Activated naive CD4-positive, alpha-beta T cell treated with anti-CD3 and anti-CD28 coated beads, Interleukin-2, amount 50 U/mL, for 72 hours (primary cell): ENCODE measurements around the gene MYLK. TPM values are rescaled to one million over a fixed set of nuclear protein-coding genes. Genes with fewer than 3 reads are reported as not detected.

Source experiments
- ATAC-seq, 2 donors: fragments of 150-1000 bp; cut with Tn5 transposase; 2 replicates each; pipeline ENCODE4 v1.10.0; 2021; ENCODE audit warnings: mild to moderate bottlenecking in 2 of 2, moderate library complexity in 2 of 2
- DNase-seq, 2 donors: peaks; one replicate each; pipeline ENCODE4 v3.0.0; 2021 to 2022; ENCODE audit warnings: low spot score in 2 of 2
- H3K27ac Mint-ChIP-seq, 2 donors: one replicate each; pipeline ENCODE4 v1.8.0; 2022; ENCODE audit warnings: mild to moderate bottlenecking in 2 of 2, mixed read lengths in 2 of 2
- H3K36me3 Mint-ChIP-seq, 2 donors: one replicate each; pipeline ENCODE4 v1.8.0; 2022; ENCODE audit warnings: mixed read lengths in 2 of 2
- H3K9me3 Mint-ChIP-seq, 2 donors: one replicate each; pipeline ENCODE4 v1.8.0; 2022; ENCODE audit warnings: mixed read lengths in 2 of 2
- total RNA-seq, 2 donors: library from RNA; stranded (reverse); gene quantifications; one replicate each; pipeline ENCODE4 v1.2.3, GENCODE V29; 2022

Gene MYLK
- total RNA-seq, 2 donors from 2014 or later = 0.19 to 0.30 TPM

DNA sequence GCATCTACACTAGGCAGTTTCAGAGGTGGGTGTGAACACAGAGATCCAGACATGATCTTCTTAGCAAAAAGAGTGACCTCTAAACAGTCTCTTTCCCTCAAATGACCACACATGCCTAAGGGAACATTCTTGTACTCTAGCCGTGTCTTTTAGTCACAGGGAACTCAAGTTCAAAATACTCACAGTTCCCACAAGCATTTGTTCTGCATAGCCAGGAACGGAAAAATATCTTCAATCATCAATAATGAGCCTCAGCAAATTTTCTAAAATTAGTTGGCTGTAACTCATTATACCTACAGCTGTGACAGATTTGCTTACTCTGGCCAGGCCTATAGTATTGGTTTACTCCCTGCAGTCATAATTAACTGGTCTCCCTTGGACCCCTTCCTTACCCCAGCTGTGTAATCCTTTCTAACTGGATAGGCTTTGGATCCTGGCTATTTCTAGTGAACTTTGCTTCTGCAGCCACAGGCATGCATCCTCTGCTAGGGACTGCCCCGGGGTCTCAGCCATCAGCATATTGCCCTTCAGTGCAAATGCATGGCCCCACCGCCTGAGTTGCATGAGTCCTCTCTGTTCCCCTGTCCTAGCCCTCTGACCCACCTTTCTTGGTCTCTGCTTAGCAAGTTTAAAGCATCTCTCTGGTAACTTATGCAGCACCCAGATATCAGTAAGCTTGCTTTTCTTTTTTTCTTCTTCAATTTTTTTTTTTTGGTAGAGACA is 243.2 kb downstream of the MYLK start:
- no peak for ATAC-seq
- Mint-ChIP-seq H3K9me3 (no peaks in the 10 kb centered on the region), H3K36me3 (no peaks in the 10 kb centered on the region), H3K27ac (no peak overlapping the region)
- no peak for DNase-seq

DNA sequence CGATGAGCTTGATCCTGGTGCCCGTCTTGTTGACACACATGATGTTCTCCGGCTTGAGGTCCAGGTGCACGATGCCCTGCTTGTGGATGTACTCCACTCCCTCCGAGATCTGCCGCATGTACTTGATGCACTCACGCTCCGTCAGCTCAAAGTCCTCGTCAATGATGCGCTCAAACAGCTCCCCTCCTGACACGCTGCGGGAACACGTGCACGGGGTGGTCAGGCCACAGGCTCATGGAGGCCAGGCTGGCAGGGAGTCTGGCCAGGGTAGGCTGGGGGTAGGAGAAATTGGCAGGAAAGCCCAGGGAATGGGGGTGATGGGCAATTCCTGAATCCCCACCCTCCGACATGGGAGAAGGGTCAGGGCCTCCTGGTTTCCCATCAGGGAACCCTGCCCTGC is 243.8 kb downstream of the MYLK start:
- DNase-seq = no peak
- no peak for ATAC-seq
- H3K9me3 Mint-ChIP-seq = no peaks in the 10 kb centered on the region
- no peak overlapping the region for H3K27ac Mint-ChIP-seq
- no peaks in the 10 kb centered on the region for H3K36me3 Mint-ChIP-seq

GRCh38 chr3:123638936-123639689 is 245.0 kb downstream of the MYLK start:
- DNase-seq = no peak
- Mint-ChIP-seq H3K36me3 (no peaks in the 10 kb centered on the region), H3K9me3 (no peaks in the 10 kb centered on the region), H3K27ac (no peak overlapping the region)
- ATAC-seq = no peak

- H3K9me3 Mint-ChIP-seq = no peaks in the 10 kb centered on the region
- DNase-seq (no peak), ATAC-seq (no peak)
- H3K36me3 Mint-ChIP-seq = no peaks in the 10 kb centered on the region
- H3K27ac Mint-ChIP-seq = no peak overlapping the region
These were observed 246.3 kb downstream of the MYLK start for GRCh38 chr3:123637841-123638240.

GRCh38 chr3:123637131-123637530 is 247.0 kb downstream of the MYLK start:
- ATAC-seq (no peak), DNase-seq (no peak)
- Mint-ChIP-seq H3K9me3 (no peaks in the 10 kb centered on the region), H3K27ac (no peak overlapping the region), H3K36me3 (no peaks in the 10 kb centered on the region)

GRCh38 chr3:123636431-123636841 is 247.7 kb downstream of the MYLK start:
- H3K27ac Mint-ChIP-seq = no peak overlapping the region
- no peaks in the 10 kb centered on the region for H3K9me3 Mint-ChIP-seq
- ATAC-seq = no peak
- no peak for DNase-seq
- H3K36me3 Mint-ChIP-seq = no peaks in the 10 kb centered on the region

- Mint-ChIP-seq H3K9me3 (no peaks in the 10 kb centered on the region), H3K36me3 (no peaks in the 10 kb centered on the region), H3K27ac (no peak overlapping the region)
- no peak for ATAC-seq
- DNase-seq = no peak
These were observed 248.4 kb downstream of the MYLK start for GRCh38 chr3:123635717-123636116.

DNA sequence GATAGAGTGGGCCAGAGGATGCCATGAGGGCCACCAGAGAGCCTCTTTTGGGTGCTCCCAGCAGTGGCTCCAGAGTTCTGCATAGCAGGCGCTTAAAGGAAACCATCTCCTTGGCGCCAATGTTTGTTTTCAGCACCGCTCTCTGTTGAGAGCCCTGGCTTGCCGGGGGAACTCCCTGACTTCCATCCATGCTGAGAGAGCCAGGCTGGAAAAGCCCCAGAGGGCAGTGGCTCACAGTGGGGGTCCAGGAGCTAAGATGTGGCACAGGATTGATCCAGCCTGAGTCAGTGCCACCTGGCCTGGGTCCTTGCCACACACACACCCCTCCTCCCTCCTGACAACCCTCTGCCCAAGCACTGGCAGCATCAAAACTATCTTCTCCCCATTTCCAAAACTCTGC is 248.9 kb downstream of the MYLK start:
- Mint-ChIP-seq H3K27ac (peak overlapping the region in 1 of 2 donors; percentile 40), H3K36me3 (no peaks in the 10 kb centered on the region), H3K9me3 (no peaks in the 10 kb centered on the region)
- no peak for ATAC-seq
- DNase-seq = no peak

- Mint-ChIP-seq H3K27ac (peak overlapping the region in 1 of 2 donors; percentile 85), H3K36me3 (no peaks in the 10 kb centered on the region), H3K9me3 (no peaks in the 10 kb centered on the region)
- ATAC-seq (no peak), DNase-seq (no peak)
These were observed 249.7 kb downstream of the MYLK start for GRCh38 chr3:123634149-123635051.

GRCh38 chr3:123633530-123633929 is 250.6 kb downstream of the MYLK start:
- no peaks in the 10 kb centered on the region for H3K9me3 Mint-ChIP-seq
- DNase-seq (no peak), ATAC-seq (no peak)
- no peak overlapping the region for H3K27ac Mint-ChIP-seq
- no peaks in the 10 kb centered on the region for H3K36me3 Mint-ChIP-seq

DNA sequence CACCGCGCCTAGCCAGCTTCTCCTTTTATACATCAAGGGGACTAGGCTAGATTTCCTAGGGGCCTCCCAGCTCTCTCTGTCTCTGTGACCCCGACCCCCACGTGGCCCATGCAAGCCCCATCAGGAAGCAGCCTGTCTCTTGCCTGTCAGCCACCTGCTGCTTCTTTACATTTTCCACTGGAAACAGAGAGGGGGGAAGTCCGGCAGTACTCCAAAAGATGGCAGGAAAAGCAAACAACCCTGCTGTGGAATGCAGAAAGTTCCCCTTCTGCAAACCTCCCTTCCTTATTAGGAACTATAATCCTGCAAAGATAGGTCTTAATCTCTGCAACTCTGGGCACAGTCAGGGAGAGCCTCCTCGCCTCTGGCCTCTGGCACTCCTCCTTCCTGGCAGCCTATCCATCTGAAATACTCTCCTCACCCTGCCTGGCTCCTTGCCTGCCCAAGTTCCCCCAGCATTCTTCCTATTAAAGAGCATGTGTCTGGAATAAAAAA is 251.9 kb downstream of the MYLK start:
- Mint-ChIP-seq H3K9me3 (no peaks in the 10 kb centered on the region), H3K36me3 (no peaks in the 10 kb centered on the region), H3K27ac (no peak overlapping the region)
- DNase-seq (no peak), ATAC-seq (no peak)

- H3K9me3 Mint-ChIP-seq = no peaks in the 10 kb centered on the region
- H3K36me3 Mint-ChIP-seq = no peaks in the 10 kb centered on the region
- no peak for ATAC-seq
- no peak overlapping the region for H3K27ac Mint-ChIP-seq
- no peak for DNase-seq
These were observed 254.4 kb downstream of the MYLK start for GRCh38 chr3:123629747-123630047.

GRCh38 chr3:123628996-123629746 is 255.0 kb downstream of the MYLK start:
- DNase-seq (no peak), ATAC-seq (no peak)
- Mint-ChIP-seq H3K27ac (no peak overlapping the region), H3K9me3 (no peaks in the 10 kb centered on the region), H3K36me3 (no peaks in the 10 kb centered on the region)

DNA sequence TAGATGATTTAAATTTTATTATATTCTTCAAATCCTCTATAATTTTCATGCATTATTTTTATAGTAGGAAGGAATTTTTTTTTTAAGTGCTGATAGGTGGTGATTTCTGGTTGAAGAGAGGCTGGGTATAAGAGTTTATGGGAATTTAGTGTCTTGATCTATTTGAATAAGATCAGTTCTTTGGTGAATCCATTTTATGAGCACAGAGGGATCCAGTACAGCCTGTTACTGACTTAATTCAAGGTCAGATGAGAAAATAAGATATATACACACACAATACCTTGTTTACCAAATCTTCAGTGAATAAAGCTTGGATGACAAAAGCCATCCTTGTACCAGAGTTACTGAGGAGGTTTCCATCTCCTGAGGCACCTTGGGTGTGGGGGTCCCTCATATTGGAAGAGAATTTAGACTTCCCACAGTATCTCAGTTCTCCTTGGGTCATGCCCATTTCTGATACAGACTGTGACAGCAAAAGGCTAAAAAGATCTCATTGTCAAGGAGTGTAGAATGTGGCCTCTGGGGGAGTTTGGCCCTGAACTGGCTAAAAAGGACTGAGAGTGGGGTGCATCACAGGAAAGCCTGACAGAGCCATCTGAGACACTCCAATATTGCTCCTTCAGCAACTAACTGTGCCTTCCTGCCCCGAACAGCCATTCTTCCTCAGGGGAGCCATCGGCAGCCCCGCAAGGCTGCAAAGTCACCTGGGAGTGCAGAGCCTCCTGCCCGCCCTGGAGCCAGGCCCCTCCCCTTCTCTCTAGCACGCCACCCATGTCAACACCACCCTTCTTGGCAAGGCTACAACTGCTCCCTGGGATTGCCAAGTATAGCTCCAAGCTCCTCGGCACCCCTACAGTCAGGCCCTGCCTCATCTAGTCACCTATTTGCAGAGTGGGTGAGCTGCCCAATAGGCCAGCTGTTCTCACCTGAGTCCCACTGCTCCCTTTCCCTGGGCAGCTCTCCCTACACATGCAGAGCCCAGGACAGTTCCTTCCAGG is 256.2 kb downstream of the MYLK start:
- no peak for DNase-seq
- Mint-ChIP-seq H3K9me3 (no peaks in the 10 kb centered on the region), H3K36me3 (no peaks in the 10 kb centered on the region), H3K27ac (no peak overlapping the region)
- no peak for ATAC-seq

- ATAC-seq (no peak), DNase-seq (no peak)
- H3K36me3 Mint-ChIP-seq = no peaks in the 10 kb centered on the region
- no peaks in the 10 kb centered on the region for H3K9me3 Mint-ChIP-seq
- H3K27ac Mint-ChIP-seq = no peak overlapping the region
These were observed 257.3 kb downstream of the MYLK start for GRCh38 chr3:123626881-123627280.
